Measurements from ENCODE around the gene CRHR1. TPM values are rescaled to one million over a fixed set of nuclear protein-coding genes. Genes with fewer than 3 reads are reported as not detected.
"Not testable (repeated sequence)": the region's sequence is repeated elsewhere in the genome, so short reads cannot be mapped to it uniquely, and the experiment has no call there.

Gene CRHR1
- polyA plus RNA-seq, result 0.24 TPM
- long read RNA-seq, donor 1, result 0 reads
- long read RNA-seq, donor 2, result 0 reads
- long read RNA-seq, donor 3, result 0 reads
- long read RNA-seq, donor 4, result 0 reads
- long read RNA-seq, donor 5, partial matches to known transcripts, result 0 of 1 reads
- long read RNA-seq, donor 5, other reads (novel, unspliced or antisense), result 0 of 1 reads
- long read RNA-seq, donor 6, result 0 reads
- long read RNA-seq, donor 7, result 0 reads
- long read RNA-seq, donor 8, result 0 reads
- long read RNA-seq, donor 9, result 0 reads
- long read RNA-seq, donor 10, result 0 reads
- long read RNA-seq, donor 11, result 0 reads

DNA sequence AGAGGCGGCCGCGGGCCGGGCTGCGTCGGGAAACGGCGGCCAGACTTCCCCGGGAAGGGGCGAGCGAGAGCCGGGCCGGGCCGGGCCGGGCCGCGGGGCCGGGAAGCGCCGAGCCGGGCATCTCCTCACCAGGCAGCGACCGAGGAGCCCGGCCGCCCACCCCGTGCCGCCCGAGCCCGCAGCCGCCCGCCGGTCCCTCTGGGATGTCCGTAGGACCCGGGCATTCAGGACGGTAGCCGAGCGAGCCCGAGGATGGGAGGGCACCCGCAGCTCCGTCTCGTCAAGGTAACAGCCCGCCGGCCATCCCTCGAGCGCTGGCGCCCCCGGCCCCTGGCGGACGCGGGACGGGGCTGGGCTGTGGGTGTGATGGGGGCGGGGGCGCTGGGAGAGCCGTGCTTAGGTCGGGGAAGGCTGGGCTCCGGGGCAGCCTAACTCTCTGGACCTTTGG lies at the start of gene CRHR1:
TSS of gene CRHR1 (plus strand) at position 28 of the 448 bp plus-strand sequence. CDS start at position 253, 225 bp downstream.
- peaks cover 85% of the 10 kb centered on the region for H3K27me3 ChIP-seq (ENCODE audit: control insufficient read depth, insufficient read depth, low read length)
- H3K4me3 ChIP-seq (ENCODE audit: low read length), result peak within 1 kb of the TSS; percentile 18
- no CpG with 5 or more reads among the region's 56 CpGs for WGBS (ENCODE audit: insufficient coverage, low lambda C conversion rate)
- peaks cover 8% of the 10 kb centered on the region for H3K4me1 ChIP-seq (ENCODE audit: control insufficient read depth, insufficient read depth, low read length)
- no peaks in the 10 kb centered on the region for H3K9me3 ChIP-seq (ENCODE audit: control insufficient read depth, low read depth, low read length)
- no peaks in the 10 kb centered on the region for H3K36me3 ChIP-seq (ENCODE audit: control insufficient read depth, insufficient read depth, low read length)
- DNase-seq, result no peak
- no peak within 1 kb of the TSS for H3K27ac ChIP-seq (ENCODE audit: low read length)

DNA sequence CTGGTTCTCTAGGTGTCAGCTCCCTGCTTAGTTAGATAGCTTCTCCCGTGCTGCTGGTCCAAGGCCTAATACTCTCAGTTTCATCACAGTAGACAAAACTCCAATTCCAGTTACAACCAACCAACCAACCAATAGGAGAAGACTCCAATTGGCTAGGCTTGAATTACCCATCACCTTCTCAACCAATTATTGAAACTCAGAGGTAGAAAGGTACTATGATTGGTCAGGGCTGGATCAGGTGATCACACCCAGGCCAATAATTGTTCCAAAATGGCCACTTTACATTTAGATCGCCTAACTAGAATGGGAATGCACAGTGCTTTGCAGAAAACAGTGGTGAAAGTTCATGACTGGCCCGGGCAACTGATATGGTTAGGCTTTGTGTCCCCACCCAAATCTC lies 49.5 kb upstream of the CRHR1 start:
- peaks cover 10% of the 10 kb centered on the region for H3K9me3 ChIP-seq (ENCODE audit: control insufficient read depth, low read depth, low read length)
- no peaks in the 10 kb centered on the region for H3K27me3 ChIP-seq (ENCODE audit: control insufficient read depth, insufficient read depth, low read length)
- H3K4me1 ChIP-seq (ENCODE audit: control insufficient read depth, insufficient read depth, low read length), result no peaks in the 10 kb centered on the region
- WGBS (ENCODE audit: insufficient coverage, low lambda C conversion rate), result no CpG with 5 or more reads among the region's 3 CpGs
- no peak for DNase-seq
- no peak overlapping the region for H3K4me3 ChIP-seq (ENCODE audit: low read length)
- H3K27ac ChIP-seq (ENCODE audit: low read length), result no peak overlapping the region
- H3K36me3 ChIP-seq (ENCODE audit: control insufficient read depth, insufficient read depth, low read length), result no peaks in the 10 kb centered on the region

DNA sequence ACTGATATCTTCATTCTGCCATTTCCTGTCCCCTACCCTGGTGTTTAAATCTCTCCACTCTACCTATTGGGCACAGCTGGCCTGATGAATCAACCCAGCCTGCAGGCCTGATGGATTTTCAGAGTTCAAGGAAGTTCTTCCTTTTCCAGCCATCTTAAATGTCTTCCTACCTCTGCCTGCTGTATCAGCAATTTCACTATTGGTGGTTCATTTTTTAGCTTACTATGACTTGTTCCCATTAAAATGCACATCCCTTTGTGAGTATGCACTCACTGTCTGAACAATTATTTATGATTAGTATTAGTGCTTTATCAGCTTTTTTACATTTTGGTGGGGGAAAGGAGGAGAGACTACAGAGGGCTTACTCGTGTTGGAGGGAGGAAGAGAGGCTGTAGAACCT lies 48.6 kb upstream of the CRHR1 start:
- H3K27ac ChIP-seq (ENCODE audit: low read length), result no peak overlapping the region
- H3K27me3 ChIP-seq (ENCODE audit: control insufficient read depth, insufficient read depth, low read length), result peaks cover 2% of the 10 kb centered on the region
- no peak overlapping the region for H3K4me3 ChIP-seq (ENCODE audit: low read length)
- no peaks in the 10 kb centered on the region for H3K4me1 ChIP-seq (ENCODE audit: control insufficient read depth, insufficient read depth, low read length)
- H3K9me3 ChIP-seq (ENCODE audit: control insufficient read depth, low read depth, low read length), result peaks cover 7% of the 10 kb centered on the region
- no CpG with 5 or more reads among the region's 1 CpG for WGBS (ENCODE audit: insufficient coverage, low lambda C conversion rate)
- DNase-seq, result no peak
- no peaks in the 10 kb centered on the region for H3K36me3 ChIP-seq (ENCODE audit: control insufficient read depth, insufficient read depth, low read length)

DNA sequence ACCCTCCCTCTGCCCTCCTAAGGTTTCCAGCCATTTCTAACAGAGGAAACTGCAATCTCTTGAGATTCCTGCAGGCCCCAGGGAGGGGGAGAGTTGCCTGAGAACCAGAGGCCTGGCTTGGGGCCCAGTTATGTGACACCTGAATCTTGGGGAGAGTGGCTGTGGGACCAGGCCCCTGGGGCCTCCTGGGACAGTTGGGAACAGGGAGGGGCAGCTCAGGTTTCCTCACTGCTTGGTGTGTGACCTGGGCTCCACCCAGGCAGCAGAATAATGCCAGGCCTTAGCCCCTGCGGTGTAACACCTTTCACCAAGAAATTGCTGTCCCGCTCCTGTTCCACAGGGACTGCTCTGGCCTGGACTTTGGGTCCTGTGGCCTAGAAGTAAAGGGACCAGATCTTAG lies 44.3 kb upstream of the CRHR1 start:
- no peaks in the 10 kb centered on the region for H3K9me3 ChIP-seq (ENCODE audit: control insufficient read depth, low read depth, low read length)
- WGBS (ENCODE audit: insufficient coverage, low lambda C conversion rate), result no CpG with 5 or more reads among the region's 2 CpGs
- H3K4me3 ChIP-seq (ENCODE audit: low read length), result no peak overlapping the region
- H3K27ac ChIP-seq (ENCODE audit: low read length), result no peak overlapping the region
- no peaks in the 10 kb centered on the region for H3K36me3 ChIP-seq (ENCODE audit: control insufficient read depth, insufficient read depth, low read length)
- H3K4me1 ChIP-seq (ENCODE audit: control insufficient read depth, insufficient read depth, low read length), result no peaks in the 10 kb centered on the region
- DNase-seq, result no peak
- H3K27me3 ChIP-seq (ENCODE audit: control insufficient read depth, insufficient read depth, low read length), result peaks cover 17% of the 10 kb centered on the region

DNA sequence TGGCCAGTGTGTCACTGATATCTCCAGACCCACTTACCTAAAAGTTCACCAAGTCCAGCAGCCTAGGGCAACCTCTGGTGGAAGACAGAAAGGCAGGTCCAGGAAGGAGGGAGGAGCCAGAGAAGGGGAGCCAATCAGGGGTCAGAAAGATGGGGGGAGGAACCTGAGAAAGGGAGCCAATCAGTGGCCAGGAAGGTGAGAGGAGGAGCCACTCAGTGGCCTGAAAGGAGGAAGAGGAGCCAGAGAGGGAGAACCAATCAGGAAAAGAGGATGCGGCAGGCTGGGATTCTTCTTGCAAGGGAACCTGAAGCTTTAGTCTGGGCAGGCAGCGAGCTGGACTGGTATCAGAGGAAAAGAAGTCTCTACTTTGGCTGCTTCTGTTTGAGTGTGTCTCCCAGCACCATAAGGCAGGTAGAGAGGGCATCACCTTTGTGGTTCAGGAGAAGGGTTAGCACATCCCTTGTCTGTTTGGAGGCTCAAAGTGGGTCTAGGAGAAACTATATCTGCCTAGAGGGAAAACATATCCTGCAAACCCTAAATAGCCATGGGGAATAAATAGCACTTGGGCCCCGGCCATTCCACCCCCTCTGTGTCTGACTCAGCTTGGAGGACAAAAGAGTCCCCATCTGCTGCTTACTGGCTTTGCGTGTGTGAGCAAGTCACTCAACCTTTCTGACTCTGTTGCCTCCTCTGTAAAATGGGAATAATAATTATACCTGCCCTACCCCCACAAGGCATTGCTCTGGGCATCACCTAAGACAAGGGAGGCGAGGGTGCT lies 43.4 kb upstream of the CRHR1 start:
- Histone ChIP-seq H3K36me3 (ENCODE audit: control insufficient read depth, insufficient read depth, low read length) (no peaks in the 10 kb centered on the region), H3K4me1 (ENCODE audit: control insufficient read depth, insufficient read depth, low read length) (no peaks in the 10 kb centered on the region), H3K4me3 (ENCODE audit: low read length) (no peak overlapping the region), H3K27me3 (ENCODE audit: control insufficient read depth, insufficient read depth, low read length) (peaks cover 17% of the 10 kb centered on the region), H3K27ac (ENCODE audit: low read length) (no peak overlapping the region), H3K9me3 (ENCODE audit: control insufficient read depth, low read depth, low read length) (no peaks in the 10 kb centered on the region)
- 33% methylated on average over 1 of the region's 5 CpGs for WGBS (ENCODE audit: insufficient coverage, low lambda C conversion rate)
- DNase-seq, result peak in 1 of 2 donors; percentile 19

DNA sequence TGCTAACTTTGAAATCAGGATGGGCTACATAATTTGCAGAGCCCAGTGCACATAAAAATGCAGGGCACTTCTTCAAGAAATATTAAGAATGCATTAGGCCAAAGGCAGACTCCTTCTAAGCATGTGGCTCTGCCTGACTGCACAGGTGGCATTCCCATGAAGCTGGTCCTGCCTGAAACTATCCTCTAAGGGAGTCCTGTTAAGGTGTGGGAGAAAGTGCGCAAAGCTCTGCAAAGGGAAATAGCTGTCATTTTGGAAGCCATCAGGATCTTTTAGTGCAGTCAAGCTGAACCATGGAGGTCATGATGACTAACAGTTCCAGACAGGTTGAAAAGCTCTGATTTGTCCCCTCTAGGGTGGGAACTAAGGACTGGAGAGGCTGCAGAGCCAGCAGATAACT lies 41.9 kb upstream of the CRHR1 start:
- no peaks in the 10 kb centered on the region for H3K36me3 ChIP-seq (ENCODE audit: control insufficient read depth, insufficient read depth, low read length)
- no peaks in the 10 kb centered on the region for H3K4me1 ChIP-seq (ENCODE audit: control insufficient read depth, insufficient read depth, low read length)
- no peak overlapping the region for H3K27ac ChIP-seq (ENCODE audit: low read length)
- no peak for DNase-seq
- WGBS (ENCODE audit: insufficient coverage, low lambda C conversion rate), result no CpG with 5 or more reads among the region's 1 CpG
- peaks cover 24% of the 10 kb centered on the region for H3K27me3 ChIP-seq (ENCODE audit: control insufficient read depth, insufficient read depth, low read length)
- H3K4me3 ChIP-seq (ENCODE audit: low read length), result no peak overlapping the region
- no peaks in the 10 kb centered on the region for H3K9me3 ChIP-seq (ENCODE audit: control insufficient read depth, low read depth, low read length)

DNA sequence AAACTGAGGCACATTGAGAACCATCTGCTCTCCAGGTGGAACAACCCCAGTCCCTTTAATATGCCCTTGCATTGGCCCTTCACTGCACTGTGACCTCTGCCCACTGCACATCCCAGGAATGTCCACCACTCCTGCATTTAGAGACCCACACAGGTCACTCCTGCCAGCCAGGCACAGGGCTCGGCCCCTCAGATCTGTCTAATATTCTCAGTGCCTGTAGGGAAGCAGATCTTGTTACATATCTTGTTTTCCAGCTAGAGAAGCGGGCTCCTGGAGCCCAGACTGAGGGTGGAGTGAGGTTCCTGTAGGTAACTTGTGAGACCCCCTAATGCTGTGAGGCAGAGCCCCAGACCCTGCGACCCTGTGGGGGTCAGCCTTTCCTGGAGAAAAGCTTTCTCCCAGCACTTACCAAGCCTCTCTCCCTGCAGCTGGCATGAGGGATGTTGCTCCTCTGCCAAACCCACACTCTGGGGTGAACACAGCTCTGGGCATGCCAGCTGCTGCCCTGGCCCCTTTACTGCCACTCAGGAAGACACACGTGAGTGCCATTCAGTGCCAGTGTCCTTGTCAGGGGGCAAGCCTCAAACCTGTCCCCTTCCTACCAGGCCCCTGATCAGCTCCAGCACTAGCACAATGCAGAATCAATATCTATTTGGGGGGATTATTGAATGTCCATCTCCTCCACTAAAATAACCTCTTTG lies 40.3 kb upstream of the CRHR1 start:
- no peaks in the 10 kb centered on the region for H3K9me3 ChIP-seq (ENCODE audit: control insufficient read depth, low read depth, low read length)
- peaks cover 24% of the 10 kb centered on the region for H3K27me3 ChIP-seq (ENCODE audit: control insufficient read depth, insufficient read depth, low read length)

DNA sequence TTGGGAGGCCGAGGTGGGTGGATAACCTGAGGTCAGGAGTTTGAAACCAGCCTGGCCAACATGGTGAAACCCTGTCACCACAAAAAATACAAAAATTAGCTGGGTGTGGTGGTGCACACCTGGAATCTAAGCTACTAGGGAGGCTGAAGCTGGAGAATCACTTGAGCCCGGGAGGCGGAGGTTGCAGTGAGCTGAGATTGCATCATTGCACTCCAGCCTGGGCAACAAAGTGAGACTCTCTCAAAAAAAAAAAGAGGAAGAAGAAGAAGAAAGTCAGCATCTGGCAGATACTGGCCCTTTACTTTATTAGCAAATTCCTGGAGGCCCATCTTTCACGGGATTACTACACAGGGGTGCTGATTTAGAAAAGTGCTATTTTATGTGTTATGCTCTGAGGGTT lies 39.3 kb upstream of the CRHR1 start:
- H3K4me1 ChIP-seq (ENCODE audit: control insufficient read depth, insufficient read depth, low read length); DNase-seq; H3K27ac ChIP-seq (ENCODE audit: low read length); H3K36me3 ChIP-seq (ENCODE audit: control insufficient read depth, insufficient read depth, low read length); H3K4me3 ChIP-seq (ENCODE audit: low read length); H3K9me3 ChIP-seq (ENCODE audit: control insufficient read depth, low read depth, low read length): not testable (repeated sequence)
- peaks cover 26% of the 10 kb centered on the region for H3K27me3 ChIP-seq (ENCODE audit: control insufficient read depth, insufficient read depth, low read length)
- no CpG with 5 or more reads among the region's 4 CpGs for WGBS (ENCODE audit: insufficient coverage, low lambda C conversion rate)

More for the DNA sequence above, 40.3 kb upstream of the CRHR1 start:
- Histone ChIP-seq H3K4me1 (ENCODE audit: control insufficient read depth, insufficient read depth, low read length) (no peaks in the 10 kb centered on the region), H3K36me3 (ENCODE audit: control insufficient read depth, insufficient read depth, low read length) (no peaks in the 10 kb centered on the region), H3K27ac (ENCODE audit: low read length) (no peak overlapping the region), H3K4me3 (ENCODE audit: low read length) (no peak overlapping the region)
- WGBS (ENCODE audit: insufficient coverage, low lambda C conversion rate), result no CpG with 5 or more reads among the region's 4 CpGs
- DNase-seq, result no peak

DNA sequence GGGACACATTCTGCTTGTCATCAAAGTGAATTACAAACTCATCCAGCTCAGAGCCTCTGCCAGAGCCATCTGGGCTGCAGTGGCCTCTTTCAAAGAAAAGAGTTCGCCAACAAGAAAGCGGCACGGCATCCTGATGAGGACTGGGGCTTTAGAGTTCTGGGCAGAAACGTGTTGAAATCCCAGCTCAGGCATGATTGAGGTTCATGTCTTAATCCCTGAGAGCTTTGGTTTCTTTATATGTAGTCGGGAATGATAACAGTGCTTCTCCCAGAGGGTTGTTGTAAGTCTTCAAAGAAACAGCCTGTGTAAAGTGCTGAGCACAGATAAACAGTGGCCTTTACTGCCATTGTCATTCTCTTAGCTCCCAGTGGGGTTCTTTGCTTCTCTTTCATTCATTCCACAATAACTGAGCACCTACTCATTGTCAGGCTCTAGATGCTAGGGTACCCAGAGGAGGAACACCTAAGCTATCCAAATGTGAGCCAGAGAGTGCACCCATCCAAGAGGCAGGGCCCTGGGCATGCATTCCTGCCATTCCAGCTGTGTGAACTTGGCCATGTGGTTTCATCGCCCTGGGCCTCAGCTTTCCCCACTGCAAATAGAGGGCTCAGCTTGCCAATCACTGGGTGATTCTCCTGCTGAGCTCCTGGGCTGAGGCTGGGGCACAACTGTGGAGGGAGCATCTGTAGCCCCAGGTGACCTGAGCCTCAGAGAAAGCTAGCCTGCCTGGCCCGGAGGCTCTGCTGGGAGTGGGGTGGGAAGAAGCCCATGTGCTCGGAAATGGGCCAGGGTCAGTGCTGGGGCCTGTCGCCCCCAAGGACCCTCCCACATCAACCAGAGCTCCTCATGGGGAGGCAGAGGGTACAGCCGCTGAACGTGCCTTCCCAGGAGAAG lies 38.3 kb upstream of the CRHR1 start:
- DNase-seq, result no peak
- no peak overlapping the region for H3K4me3 ChIP-seq (ENCODE audit: low read length)
- no peak overlapping the region for H3K27ac ChIP-seq (ENCODE audit: low read length)
- peaks cover 21% of the 10 kb centered on the region for H3K27me3 ChIP-seq (ENCODE audit: control insufficient read depth, insufficient read depth, low read length)
- H3K9me3 ChIP-seq (ENCODE audit: control insufficient read depth, low read depth, low read length), result no peaks in the 10 kb centered on the region
- WGBS (ENCODE audit: insufficient coverage, low lambda C conversion rate), result 100% methylated on average over 1 of the region's 11 CpGs
- no peaks in the 10 kb centered on the region for H3K4me1 ChIP-seq (ENCODE audit: control insufficient read depth, insufficient read depth, low read length)
- H3K36me3 ChIP-seq (ENCODE audit: control insufficient read depth, insufficient read depth, low read length), result no peaks in the 10 kb centered on the region

DNA sequence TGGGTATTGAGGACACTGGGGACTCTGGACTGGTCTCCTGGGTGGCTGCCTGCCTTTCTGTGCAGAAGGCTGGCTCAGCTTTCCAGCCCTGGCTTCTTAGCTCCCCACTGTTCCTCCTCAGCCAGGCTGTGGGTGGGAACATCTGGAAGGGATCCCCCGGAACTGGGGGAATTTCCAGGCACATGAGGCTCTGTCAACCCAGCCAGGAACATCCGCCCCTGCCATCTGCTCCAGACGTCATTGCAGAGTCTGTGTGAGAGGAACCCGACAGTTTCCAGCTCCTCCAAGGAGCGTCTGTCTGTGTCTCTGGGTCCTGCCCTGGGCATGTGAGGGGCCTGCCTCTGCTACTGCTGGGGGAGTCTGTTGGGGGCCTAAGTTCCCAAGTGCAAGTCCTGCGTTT lies 36.2 kb upstream of the CRHR1 start:
- DNase-seq, result peak; percentile 5 to 16
- no CpG with 5 or more reads among the region's 6 CpGs for WGBS (ENCODE audit: insufficient coverage, low lambda C conversion rate)
- no peaks in the 10 kb centered on the region for H3K4me1 ChIP-seq (ENCODE audit: control insufficient read depth, insufficient read depth, low read length)
- H3K9me3 ChIP-seq (ENCODE audit: control insufficient read depth, low read depth, low read length), result no peaks in the 10 kb centered on the region
- H3K27ac ChIP-seq (ENCODE audit: low read length), result no peak overlapping the region
- H3K27me3 ChIP-seq (ENCODE audit: control insufficient read depth, insufficient read depth, low read length), result peaks cover 15% of the 10 kb centered on the region
- no peaks in the 10 kb centered on the region for H3K36me3 ChIP-seq (ENCODE audit: control insufficient read depth, insufficient read depth, low read length)
- no peak overlapping the region for H3K4me3 ChIP-seq (ENCODE audit: low read length)

Data from large intestine (tissue), 12 donors.